HG03196 (cell line): ENCODE measurements around the gene RBM3.
A peak's percentile ranks its signal among the peaks of the same experiment; 100 is the strongest.

Experiments used
- ATAC-seq: cut with Tn5 transposase; IDR thresholded peaks from one replicate; pipeline ENCODE4 v1.9.1; 2021; ENCODE audit not compliant: unreplicated experiment

Gene RBM3

DNA sequence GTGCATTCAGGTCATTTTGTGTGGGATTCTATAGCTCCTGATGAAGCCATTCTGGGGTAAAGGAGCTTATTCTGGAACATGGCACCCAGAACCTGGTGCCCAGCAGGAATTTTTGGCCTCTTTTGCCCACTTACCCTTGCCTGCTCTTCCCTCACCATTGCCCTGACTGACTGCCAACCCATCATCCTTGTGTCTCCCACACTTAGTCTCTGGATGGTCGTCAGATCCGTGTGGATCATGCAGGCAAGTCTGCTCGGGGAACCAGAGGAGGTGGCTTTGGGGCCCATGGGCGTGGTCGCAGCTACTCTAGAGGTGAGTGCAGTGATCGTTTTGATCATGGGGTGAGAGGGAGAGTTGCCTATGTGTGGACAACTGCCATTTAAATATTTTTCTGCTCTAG is 1.8 kb downstream of the RBM3 start:
- ATAC-seq: no peak

DNA sequence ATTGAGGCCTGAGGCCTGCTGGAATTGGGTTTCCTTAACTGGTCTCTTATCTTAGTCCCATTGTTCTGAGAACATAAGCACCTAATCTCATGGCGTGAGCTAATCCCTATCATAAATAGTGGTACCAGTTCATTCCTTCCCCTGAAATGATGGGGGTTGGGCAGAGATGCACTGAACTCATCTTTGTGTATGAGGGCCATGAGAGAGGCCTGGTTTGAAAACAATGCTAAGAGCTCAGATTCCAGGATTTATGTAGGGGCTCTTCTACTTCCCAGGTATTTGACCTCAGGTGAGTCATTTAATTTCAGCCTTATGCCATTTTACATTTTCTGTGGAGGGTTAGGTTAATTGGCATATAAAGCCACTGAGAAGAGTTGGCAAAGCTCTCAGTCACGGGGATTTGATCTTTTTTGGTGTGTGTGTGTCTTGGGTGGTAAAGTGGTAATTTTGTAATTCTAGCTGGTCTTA is 4.4 kb downstream of the RBM3 start:
- no peak for ATAC-seq

DNA sequence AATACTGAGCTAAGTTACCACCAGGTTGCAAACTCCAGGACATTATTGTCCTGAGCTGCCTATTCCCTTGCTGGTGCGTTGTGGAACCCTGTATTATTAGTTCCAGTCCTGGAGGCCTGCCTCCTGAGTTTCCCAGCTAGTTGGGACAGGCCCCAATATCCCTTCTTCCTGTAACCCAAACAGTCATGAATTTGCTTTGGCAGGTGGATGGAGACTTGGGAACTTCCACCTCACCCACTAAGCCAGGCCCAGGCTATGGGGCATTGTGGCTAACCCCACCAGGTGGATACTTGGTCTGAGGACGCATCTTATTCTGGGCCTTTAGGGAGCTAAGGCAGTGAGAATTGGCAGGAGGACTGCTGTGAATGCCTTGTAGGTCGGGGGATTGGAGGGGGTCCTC is 5.0 kb downstream of the RBM3 start:
- ATAC-seq: no peak

DNA sequence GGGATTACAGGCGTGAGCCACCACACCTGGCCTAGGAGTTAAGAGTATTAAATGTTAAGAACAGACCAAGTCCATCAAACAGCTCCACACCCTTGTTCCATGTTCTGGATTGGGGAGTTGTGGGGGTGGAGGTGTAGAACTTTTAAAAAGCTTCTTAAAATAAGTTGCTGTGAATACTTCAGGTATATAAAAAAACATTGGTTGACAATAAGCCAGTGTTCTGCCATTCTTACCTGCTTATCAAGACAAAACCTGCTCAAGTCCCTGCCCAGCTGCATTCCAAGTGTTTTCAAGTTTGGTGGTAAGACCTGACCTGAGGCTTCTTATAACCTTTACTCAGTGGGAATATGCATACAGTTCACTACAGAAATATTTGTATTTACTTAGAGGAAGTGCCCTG is 6.4 kb downstream of the RBM3 start:
- ATAC-seq: no peak

DNA sequence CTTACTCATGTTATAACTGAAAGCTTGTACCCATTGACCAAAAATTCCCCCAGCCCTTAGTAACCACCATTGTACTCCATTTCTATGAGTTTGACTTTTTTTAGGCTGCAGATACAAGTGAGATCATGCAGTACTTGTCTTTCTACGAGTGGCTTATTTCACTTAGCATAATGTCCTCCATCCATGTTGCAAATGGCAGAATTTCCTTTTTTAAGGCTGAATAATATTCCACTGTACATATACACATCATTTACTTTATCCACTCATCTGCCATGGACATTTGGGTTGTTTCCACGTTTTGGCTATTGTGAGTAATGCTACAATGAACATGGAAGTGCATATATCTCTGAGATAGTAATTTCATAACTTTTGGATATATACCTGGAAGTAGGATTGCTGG is 10.4 kb downstream of the RBM3 start:
- no peak for ATAC-seq

DNA sequence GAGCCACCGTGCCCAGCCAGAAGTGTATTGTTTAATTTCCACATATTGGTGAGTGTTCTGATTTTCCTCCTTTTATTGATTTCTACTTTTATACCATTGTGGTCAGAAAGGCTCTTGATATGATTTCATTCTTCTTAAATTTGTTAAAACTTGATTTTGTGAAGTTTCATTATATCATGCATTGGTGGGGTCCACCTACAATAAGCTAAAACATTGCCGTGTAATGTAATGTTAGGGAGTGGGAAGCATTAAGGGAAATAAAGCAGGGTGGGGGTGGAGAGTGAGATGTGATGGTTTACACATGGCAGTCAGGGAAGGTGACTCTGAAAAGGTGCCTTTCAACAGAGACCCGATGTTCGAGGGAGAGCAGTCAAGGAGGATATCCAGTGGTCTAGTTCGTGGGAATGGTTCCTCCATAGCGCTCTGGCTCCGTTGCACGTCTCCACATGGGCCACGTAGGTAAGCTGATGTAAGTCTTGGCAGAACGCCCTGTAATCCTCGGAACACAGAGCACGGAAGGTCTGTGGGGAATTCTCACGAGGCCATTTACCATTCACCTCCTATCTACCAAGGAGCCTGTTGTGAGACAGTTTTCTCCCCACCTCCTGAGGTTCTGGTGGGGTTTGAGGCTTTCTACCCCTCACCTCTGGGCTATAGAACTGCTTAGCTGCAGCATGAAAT is 15.3 kb downstream of the RBM3 start:
- no peak for ATAC-seq

DNA sequence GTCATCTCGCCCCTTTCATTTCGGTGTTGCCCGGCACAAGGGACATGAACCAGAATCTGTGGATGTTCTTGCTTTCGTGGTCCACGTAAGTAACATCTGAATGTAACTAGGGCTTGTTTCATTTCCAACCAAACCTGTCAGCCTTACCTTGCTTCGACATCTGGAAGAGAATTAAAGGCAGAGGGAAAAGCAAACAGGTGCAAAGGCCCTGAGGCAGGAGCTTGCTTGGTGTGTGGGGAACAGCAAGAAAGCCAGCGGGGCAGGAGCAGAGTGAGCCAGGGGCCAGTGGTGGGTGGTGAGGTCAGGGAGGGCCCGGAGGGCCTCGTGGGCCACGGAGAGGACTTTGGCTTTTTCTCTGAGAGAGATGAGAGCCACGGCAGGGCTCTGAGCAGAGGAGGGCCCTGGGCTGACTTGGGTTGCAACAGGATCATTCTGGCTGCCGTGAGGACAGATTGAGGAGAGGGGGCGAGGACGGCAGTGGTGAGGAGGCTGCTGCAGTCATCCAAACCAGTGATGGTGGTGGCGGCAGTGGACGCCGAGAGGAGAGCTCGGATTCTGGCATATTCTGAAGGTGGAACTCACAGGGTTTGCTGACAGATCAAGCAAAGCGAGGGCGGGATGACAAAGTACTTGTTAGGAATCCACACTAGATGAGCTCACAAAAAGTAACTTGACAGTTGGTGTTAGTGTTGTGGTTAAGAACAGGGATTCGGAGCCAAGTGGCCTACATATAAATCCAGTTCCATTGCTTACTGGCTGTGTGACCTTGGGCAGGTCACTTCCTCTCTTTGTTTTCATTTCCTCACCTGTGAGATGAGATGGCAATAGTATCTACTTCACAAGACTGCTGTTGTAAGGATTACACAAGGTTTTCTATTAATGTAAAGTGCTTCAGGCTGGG is 16.2 kb downstream of the RBM3 start:
- no peak for ATAC-seq

DNA sequence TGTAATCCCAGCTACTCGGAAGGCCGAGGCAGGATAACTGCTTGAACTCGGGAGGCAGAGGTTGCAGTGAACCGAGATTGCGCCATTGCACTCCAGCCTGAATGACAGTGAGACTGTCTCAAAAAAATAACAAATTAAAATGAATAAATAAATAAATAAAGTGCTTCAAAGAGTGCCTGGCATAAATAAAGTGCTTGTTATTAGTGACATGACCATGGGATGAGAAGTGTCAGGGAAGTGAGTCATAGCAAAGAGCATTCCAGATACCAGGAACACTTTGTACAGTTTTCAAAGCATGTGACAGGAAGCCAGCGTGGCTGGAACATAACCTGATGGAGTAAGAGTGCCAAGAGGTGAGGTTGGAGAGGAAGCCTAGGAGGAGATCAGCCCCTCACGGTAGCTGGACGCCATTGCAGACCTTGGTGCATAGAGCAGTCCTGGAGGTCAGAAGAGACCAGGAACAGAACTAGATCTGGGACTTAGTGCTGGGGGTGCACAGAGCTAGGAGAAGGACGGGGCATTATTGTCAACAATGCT is 17.0 kb downstream of the RBM3 start:
- ATAC-seq: no peak

DNA sequence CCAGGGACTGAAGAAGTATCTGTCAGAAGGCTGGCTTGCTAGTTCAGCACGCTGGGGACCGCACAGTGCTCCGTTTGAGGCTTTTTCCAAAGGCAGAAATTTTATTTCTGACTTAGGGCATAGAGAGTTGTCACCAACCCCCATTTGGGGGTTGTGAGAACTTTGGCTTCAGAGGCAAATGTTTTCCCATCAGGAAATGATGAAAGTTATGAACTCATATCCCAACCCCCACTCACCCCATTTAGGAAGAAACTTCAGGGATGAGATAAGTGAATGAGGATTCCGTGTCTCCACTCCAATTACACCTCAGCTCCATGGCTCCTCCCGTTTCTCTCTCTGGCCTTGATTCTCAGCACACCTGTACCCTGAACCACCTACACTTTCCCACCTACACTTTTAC is 18.7 kb downstream of the RBM3 start:
- no peak for ATAC-seq

DNA sequence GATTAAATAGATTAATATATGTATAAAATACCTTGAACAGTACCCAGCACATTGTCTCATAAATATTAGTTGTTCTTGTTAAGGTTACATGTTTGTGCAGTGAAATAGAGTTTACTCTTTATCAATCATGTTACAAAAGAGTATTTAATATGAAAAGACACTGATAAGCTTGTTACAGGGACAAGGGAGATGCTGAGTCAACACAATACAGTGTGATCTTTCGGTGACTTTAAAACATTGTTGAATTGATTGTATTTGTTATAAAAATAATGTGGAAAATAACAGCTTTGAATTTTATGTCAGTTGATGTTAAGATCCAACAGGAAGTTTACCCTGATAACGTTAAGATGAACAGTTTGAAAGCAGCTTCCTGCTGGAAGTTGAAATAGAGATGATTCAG is 21.6 kb downstream of the RBM3 start:
- no peak for ATAC-seq

DNA sequence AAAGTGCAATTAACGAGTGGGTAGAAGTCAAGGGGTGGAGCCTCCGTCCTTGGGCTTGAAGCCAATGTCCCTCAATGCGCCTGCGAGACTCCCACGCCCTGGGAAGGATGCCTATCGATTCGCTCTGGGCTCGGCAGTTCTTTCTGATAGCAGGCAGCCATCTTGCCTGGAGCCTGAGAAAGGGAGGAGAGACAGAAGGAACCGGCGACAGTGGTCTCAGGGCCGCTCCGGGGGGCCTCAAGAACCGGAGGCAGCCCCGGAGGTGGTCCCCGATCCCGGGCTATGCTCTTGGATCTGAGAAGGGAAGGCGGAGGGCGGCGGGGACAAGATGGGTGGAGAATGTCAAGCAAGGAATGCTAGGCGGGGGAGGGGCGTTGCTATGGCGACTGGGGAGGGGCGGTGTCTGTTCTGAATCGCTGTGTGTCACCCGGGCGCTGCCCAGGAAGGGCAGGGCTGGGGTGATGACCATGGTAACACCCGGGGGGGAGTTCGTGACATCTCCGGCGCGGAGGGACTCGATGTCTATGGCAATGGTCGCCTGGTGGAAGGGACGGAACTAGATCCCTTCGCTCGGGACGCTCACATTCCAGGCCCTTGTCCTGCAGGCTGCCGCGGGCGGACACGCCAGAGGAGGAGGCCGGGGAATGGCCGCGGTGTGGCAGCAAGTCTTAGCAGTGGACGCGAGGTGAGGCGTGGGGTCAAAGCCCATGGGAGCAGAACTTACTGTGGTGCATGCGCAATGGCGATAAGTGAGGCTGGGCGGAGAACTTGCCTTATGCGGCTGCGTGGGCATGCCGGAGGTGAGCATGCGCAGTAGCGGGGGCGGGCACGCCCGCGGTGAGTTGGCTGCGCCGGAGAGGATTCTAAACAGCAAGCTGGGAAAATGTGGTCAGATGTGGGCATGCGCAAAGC is 23.3 kb downstream of the RBM3 start, which contains the start of gene WDR13:
WDR13 (plus strand) TSS at position 140 of the 912 bp plus-strand sequence; CDS start at position 645, 505 bp downstream.
- peak; percentile 64 for ATAC-seq

DNA sequence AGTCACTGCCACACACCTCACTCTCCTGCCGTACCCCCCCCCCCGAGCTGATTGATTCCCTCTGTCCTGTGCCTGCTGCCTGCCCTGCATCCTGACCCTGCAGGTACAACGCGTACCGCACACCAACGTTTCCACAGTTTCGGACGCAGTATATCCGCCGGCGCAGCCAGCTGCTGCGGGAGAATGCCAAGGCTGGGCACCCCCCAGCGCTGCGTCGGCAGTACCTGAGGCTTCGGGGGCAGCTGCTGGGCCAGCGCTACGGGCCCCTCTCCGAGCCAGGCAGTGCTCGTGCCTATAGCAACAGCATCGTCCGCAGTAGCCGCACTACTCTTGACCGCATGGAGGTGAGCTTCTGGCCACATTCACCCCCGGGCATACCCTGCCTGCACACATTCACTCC is 24.3 kb downstream of the RBM3 start:
- no peak for ATAC-seq

DNA sequence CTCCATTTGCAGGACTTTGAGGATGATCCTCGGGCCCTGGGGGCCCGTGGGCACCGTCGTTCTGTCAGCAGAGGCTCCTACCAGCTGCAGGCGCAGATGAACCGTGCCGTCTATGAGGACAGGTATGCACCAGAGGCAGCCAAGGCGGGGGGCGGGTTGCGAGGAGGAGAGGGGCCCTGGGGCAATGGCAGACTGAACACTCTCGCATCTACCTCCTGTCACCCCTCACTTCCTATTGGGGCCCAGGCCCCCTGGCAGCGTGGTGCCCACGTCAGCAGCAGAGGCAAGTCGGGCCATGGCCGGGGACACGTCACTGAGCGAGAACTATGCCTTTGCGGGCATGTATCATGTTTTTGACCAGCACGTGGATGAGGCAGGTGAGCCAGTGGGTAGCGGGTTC is 25.1 kb downstream of the RBM3 start:
- no peak for ATAC-seq

DNA sequence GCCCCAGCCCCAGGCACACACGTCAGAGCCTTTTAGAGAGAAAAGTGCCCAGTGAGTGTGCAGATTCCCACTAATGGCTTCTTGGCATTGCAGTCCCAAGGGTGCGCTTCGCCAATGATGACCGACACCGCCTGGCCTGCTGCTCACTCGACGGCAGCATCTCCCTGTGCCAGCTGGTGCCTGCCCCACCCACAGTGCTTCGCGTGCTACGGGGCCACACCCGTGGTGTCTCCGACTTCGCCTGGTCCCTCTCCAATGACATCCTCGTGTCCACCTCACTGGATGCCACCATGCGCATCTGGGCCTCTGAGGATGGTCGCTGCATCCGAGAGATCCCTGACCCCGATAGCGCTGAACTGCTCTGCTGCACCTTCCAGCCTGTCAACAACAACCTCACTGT is 25.9 kb downstream of the RBM3 start:
- no peak for ATAC-seq

DNA sequence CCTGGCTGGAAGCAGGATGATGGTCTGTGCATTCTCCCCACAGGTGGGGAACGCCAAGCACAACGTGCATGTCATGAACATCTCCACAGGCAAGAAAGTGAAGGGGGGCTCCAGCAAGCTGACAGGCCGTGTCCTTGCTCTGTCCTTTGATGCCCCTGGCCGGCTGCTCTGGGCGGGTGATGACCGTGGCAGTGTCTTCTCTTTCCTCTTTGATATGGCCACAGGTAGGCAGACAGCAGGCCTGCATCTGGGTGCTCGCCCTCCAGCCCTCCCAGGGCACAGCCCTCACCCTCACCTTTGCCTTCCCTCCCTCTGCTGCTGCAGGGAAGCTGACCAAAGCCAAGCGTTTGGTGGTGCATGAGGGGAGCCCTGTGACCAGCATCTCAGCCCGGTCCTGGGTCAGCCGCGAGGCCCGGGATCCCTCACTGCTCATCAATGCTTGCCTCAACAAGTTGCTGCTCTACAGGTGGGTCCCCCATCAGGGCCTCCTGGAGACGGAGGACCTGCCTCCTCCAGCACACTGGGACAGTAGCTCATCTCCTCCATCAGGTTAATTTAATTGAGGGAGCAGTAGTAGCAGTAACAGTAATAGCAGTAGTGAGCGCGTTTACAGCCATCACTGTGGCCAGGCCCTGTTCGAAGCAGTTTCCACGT is 27.6 kb downstream of the RBM3 start:
- no peak for ATAC-seq

DNA sequence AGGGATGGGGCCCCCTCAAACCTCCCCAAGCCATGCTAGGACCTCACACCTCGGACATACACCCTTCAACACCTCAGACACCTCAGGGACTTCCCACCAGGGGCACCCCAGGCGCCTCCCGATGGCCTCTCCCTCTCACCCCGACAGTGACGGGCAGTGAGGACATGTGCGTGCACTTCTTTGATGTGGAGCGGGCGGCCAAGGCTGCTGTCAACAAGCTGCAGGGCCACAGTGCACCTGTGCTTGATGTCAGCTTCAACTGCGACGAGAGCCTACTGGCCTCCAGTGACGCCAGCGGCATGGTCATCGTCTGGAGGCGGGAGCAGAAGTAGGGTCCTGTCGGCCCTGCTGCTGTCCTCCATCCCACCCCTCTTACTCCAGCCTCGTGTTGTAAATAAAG is 30.4 kb downstream of the RBM3 start:
- no peak for ATAC-seq

DNA sequence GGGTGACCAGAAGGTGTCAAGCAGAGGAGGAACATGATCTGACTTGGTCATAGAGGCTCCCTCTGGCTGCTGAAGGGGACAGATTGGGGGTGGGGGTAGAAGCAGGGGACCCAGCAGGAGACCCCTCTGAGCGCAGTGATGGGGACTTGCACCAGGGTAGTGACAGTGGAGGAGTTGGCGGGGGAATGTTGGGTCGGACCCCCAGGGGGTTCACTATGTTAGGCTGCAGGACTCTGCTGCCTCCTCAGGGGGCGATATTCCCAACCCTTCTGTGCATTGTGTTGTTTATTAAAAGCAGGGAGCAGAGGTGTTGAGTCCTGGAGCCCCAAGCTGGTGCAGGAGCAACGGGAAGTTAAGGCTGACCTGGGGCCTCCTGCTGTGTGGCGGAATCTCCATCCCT is 31.8 kb downstream of the RBM3 start:
- ATAC-seq: no peak

DNA sequence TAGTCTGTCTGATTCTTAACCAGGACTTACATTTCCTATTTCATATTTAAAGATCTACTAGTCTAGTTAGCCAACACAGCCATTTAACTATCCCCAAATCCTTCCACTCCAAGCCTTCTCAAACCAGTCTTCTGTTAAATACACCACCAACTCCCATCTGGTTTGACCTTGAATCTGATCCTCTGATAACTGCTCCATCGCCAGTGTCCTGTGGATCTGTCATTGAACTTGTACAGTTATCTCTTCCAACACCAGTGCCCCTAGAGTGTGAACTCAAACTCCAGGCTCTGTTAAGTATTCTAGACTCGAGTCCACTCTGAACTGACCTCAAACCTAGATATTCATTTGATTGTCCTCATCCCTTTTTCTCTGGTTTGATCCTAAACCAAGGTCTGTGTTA is 37.4 kb downstream of the RBM3 start:
- no peak for ATAC-seq

DNA sequence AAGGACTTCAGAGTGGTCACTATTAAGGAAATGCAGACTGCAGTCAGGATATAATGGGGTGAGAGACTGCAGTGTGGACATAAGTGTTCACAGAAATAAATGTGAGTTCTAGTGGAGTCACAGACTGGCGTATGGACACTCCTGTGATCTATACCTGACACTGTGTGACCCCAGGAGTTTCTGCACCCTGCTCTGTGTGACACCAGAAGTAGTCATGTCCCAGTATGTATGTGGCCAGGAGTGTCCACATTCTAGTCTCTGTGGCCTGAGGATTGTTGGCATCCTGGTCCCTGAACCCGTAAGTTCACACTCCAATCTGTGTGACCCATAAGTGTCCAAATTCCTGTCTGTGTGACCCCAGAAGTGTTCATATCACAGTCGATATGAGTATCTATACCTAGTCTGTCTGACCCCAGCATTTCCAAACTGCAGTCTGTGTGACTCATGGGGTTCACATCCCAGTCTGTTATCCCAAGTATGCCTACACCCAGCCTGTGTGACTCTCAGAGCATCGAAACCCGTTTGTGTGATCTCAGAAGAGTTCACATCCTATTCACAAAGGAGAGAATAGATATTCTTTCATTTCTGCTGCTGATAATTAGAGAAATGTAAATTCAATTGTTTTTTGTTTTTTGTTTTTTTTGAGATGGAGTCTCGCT is 39.3 kb downstream of the RBM3 start:
- ATAC-seq: no peak

DNA sequence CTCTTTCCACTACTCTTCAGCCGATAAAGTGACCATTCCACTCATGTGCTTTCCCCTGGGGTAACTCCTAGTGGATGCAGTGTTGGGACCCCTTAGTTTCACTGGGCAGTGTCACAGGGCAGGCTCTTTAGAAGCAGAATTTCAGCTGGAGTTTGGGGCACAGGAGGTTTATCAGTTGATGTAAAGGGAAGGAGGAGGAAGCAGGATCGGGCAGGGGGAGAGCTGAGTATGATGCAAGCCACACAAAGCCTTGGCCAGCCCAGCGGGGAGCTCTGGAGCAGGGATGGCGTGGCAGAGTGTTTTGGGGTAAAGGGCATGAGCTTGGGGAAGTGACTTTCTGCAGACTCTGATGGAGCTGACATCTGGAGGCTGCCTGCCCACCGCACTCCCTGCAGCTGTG is 42.3 kb downstream of the RBM3 start:
- ATAC-seq: no peak
